Renal pelvis (tissue), 4 donors: ENCODE measurements around the gene BPIFB6. TPM values are rescaled to one million over a fixed set of nuclear protein-coding genes. Genes with fewer than 3 reads are reported as not detected.

Experiments
- DNase-seq: peaks from one replicate; pipeline ENCODE4 v3.0.0-alpha.2; 2013
- polyA plus RNA-seq, 3 donors: library from polyadenylated mRNA; unstranded; fragments of 120-200 nt; gene quantifications; one replicate each; pipeline ENCODE4 v1.2.1, GENCODE V29; 2013; ENCODE audit not compliant: insufficient read length in 3 of 3

The BPIFB6 gene
- polyA plus RNA-seq, 3 donors = not detected

DNA sequence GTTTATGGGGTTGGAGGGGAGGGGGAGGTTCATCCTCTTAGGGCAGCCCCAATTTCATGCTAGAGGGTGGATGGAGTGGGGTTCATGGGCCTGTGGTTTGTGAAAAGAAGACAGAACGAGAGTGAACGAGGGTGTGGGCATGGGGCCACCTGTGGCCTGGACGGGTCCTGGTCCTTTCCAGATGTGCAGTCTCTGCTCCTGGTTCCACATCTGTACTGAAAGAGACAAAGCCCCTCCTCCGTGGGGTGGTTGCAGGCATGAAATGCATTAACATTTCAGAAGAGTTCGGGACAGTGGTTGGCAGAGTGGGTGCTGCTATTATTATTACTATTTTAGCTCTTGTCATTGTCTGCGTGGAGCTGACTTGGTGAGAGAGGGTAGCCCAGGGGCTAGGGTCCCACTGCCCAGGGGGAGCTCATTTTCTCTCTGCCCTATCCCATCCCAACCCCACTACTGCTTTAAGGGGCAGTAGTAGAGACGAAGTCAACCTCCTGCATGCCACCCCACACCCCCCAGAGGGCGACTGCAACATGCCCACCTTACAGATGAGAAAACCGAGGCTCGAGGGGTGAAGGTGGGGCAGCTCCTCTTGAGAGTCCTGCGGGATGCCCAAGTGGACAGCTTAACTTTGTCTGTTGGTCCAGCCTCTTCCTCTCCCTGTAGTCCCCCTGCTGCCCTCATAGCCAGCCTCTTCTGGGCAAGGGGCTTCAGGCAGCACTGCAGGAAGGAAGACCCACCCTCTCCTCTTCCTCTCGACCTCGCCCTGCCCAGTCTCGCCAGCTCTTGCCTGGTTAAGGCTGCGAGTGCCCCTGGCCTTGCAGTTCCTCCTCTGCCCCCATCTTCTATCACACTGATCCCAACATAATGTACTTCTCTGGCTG is 15.5 kb upstream of the BPIFB6 start:
- no peak for DNase-seq

- no peak for DNase-seq
Measured at GRCh38 chr20:33016581-33017109, 14.8 kb upstream of the BPIFB6 start.

GRCh38 chr20:33017542-33017941 is 13.9 kb upstream of the BPIFB6 start:
- DNase-seq = no peak

DNA sequence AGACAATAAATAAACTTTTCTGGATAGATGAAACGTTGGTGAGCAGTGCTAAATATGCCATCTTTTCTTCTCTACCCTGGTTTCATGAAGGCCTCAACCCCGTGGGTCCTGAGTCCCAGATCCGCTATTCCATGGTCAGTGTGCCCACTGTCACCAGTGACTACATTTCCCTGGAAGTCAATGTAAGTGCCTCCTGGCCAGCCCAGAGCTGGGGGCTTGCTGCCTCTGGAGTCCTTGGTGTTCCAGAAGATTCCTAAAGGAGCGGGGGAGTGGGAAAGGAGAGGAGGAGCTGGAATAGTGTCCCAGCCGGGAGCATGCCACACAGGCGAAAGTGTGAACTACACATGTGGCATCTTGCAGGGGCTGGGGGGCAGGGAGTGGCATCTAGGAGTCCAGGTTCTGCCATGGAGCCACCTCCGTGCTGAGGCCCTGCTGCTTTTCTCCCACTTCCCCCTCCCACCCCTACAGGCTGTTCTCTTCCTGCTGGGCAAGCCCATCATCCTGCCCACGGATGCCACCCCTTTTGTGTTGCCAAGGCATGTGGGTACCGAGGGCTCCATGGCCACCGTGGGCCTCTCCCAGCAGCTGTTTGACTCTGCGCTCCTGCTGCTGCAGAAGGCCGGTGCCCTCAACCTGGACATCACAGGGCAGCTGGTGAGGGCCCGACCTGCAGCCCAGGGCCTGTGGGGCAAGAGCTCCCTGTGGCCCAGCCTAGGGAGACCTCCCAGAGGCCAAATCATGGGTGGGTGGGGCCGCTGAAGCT is 13.1 kb upstream of the BPIFB6 start:
- DNase-seq = no peak

- DNase-seq = no peak
Measured at GRCh38 chr20:33019465-33020277, 11.8 kb upstream of the BPIFB6 start.

DNA sequence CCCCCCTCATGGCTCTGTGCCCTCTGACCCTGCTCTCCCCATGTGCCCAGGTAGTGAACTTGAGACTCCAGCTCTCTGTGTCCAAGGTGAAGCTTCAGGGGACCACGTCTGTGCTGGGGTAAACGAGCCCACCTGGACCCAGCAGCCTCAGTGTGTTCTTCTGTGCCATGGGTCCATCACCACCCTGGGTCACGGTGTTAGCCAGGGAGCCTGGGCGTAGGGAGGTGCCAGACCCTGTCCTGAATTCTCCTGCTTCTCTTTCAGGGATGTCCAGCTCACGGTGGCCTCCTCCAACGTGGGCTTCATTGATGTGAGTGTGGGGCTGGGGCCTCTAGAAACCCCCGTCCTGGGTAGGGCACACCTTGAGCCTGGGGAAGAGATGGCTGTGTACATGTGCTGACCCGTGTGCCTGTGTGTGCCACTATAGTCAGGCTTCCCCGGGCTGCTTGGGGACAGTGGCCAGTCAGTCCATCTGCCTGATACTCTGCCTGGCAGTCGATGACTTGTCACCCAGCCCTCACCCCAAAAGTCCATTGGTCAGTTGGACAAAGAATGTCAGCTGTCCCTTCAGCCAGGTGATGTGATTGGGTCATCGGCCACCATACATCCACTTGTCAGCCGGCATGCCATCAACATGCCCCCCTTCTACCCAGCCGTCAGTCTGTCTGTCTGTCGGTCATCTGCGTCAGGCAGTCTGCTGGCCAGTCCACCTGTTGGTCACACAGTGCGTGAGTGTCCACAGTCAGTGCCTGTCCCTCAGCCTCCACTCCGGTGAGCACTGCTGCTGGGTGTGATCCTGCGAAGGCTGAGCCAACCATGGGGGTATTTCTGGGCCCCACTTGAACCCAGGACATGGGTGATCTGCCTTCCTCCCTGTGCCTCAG is 10.9 kb upstream of the BPIFB6 start:
- no peak for DNase-seq

DNA sequence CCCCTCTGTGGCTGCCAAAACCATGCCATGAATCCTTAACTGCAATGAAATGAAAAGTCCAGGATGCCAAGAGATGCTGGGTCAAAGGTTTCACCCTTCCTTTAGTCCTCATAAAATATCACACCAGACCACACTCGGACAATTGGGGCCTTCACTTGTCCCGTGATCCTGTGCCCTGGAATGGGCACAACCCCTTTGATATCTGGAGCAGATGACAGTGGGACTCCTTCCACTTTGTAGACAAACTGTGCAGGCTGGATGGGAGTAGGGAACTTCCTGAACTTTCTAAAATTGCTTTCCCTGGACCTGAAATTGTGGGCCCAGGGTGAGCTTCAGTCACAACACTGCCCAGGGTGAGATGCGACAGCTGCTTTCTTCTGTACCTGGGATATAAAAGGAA is 9.6 kb upstream of the BPIFB6 start:
- DNase-seq = no peak

DNA sequence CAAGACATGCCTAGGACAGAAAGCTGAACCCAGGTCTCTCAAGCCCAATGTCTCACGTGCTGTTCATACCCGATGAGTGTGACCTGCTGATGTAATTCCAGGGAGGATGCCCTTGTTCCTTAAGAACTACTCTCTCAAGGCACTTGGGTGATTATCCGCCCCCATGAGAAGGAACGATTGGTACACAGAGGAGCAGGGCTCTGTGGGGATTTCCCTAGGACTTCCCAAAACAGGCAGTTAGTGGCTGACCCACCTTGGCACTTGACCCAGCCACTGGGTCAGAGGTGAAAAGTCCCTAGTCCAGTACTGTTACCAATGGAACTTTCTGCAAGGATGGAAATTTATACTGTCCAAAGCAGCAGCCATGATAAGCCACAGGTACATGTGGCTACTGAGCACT is 9.2 kb upstream of the BPIFB6 start:
- DNase-seq = no peak

- DNase-seq = no peak
Measured at GRCh38 chr20:33022694-33023438, 8.6 kb upstream of the BPIFB6 start.

- DNase-seq = no peak
Measured at GRCh38 chr20:33023439-33024242, 7.8 kb upstream of the BPIFB6 start.

GRCh38 chr20:33024243-33024560 is 7.2 kb upstream of the BPIFB6 start:
- no peak for DNase-seq

DNA sequence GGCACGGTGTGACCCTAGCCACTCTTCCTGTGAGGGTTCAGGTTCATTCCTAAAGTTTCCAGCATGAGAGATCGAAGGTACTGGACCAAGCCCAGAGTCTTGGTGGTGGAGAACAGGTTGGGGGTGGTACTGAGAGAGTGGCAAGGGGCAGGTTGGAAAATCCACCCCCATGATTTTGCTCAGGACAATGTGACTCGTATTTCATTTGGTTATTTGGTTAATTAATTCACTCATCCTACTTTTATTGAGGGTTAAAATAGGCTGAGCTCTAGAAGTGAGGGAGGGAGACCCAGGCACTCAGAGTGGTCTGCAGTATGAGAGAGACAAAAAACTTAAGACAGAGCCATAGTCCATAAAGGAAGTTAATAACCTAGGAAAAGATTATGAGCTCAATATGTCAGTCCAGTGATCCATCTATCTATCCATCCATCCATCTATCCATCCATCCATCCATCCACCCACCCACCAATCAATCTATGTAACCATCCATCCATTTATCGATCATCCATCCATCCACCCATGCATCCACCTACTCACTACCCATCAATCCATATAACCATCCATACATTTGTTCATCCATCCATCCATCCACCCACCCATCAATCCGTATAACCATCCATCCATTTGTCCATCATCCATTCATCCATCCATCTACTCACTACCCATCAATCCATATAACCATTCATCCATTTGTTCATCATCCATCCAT is 6.7 kb upstream of the BPIFB6 start:
- no peak for DNase-seq

- no peak for DNase-seq
Measured at GRCh38 chr20:33025318-33025876, 6.1 kb upstream of the BPIFB6 start.

GRCh38 chr20:33026072-33026778 is 5.2 kb upstream of the BPIFB6 start:
- DNase-seq = no peak

GRCh38 chr20:33026779-33027759 is 4.4 kb upstream of the BPIFB6 start:
- DNase-seq = no peak
